HG03520 (cell line): ENCODE results near the gene HEMGN.
"Not testable (repeated sequence)": the region's sequence is repeated elsewhere in the genome, so short reads cannot be mapped to it uniquely, and the experiment has no call there.

Experiments
- ATAC-seq: cut with Tn5 transposase; IDR thresholded peaks from one replicate; pipeline ENCODE4 v1.9.1; 2021; ENCODE audit warnings: mild to moderate bottlenecking, moderate library complexity; ENCODE audit not compliant: unreplicated experiment

HEMGN gene

DNA sequence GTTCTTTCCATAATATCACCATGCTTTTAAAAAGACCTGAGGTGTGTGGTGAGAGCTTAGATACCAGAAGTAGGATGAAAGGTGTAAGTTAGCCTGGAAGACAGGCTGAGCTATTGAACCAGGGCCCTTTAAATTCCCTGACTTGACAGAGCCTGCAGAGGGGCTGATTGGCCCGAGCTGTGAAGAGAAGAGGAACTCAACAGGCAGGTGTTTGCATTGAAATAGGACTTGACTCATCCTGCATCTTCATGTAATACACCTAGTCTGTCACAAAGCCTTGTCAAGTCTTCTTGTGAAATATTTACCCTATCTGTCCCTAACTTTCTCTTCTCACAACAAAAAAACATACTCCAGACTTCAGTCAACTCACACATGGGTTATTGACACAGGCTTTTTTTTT lies 28.5 kb upstream of the HEMGN start:
- no peak for ATAC-seq

DNA sequence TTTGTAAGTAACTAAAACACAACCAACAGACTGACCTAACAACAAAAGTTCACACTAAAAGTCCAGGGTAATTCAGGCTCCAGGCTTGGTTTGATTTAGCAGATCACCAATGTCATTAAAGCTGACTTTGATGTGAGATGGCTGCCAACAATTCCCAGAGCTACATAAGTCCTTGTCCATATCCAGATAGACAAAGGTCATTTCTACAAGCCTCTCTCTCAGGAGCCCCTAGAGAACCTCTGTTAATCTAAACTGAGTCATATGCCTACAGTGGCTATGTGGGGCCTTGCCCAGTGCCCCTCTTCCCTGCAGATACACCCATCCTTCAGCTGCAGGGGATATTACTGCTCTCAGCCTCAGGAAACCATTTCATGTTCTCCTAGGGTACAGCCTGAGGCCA lies 26.9 kb upstream of the HEMGN start:
- no peak for ATAC-seq

GRCh38 chr9:97963232-97963631 lies 25.3 kb upstream of the HEMGN start:
- no peak for ATAC-seq

GRCh38 chr9:97962575-97962974 lies 24.6 kb upstream of the HEMGN start:
- no peak for ATAC-seq

GRCh38 chr9:97962136-97962535 lies 24.2 kb upstream of the HEMGN start:
- no peak for ATAC-seq

DNA sequence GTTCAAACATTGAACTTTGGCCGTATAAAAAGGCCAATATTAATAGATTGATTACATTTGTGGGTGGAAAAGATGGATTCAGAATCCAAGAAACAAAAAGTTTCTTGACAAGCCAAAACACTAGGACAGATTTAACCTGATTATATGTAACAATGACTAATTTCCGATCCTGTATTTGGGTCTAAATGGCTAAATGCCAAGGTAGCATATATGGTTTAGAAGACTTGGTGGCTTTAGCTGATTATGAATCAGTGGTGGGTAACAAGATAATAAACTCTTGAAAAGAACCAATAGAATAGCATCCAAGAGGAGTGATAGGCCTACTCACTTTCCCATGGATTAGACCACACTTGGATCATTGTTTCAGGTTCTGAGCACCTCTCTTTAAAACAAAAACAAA lies 23.4 kb upstream of the HEMGN start:
- no peak for ATAC-seq

GRCh38 chr9:97960678-97961328 lies 22.8 kb upstream of the HEMGN start:
- ATAC-seq = not testable (repeated sequence)

DNA sequence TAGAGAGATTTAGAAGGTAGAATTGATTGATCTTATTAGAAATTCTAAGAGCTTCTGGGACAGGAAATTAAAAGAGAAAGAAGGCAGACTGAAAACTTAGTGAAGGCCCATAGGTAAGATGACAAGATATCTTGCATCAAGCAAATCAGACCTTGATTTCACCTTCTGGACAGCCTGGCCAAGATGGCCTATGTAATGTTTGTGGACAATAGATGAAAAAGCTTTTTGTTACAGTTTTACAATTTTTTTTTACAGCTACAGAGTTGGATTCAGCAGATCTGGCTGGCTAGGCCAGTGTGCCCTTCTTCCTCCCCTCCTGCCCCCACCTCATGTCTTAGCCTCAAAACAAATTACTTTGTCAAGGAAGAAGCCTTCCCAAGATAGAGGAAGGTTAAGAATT lies 21.6 kb upstream of the HEMGN start:
- no peak for ATAC-seq

GRCh38 chr9:97958812-97959511 lies 21.0 kb upstream of the HEMGN start:
- no peak for ATAC-seq

GRCh38 chr9:97956331-97956730 lies 18.4 kb upstream of the HEMGN start:
- ATAC-seq = no peak

DNA sequence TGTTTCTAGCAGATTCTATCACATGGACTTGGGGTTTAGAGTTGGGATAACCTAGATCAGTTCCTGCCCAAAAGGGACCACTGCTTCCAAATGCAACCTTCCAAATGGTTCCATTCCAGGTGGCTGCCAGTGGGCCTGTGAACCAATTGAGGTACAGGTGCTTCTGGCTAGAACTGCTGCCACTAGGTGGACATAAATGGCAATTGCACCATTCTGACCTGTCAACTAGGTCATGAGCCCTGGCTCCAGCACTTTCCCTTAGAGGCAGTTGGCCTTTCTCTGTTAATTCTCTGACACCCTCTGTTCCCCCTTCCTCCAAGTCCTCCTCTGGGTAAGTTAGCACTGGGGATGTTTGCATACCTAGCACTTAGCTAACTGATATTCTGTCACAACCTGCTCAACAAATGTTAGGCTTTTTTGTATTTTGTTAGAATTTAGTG lies 16.6 kb upstream of the HEMGN start:
- ATAC-seq = no peak

DNA sequence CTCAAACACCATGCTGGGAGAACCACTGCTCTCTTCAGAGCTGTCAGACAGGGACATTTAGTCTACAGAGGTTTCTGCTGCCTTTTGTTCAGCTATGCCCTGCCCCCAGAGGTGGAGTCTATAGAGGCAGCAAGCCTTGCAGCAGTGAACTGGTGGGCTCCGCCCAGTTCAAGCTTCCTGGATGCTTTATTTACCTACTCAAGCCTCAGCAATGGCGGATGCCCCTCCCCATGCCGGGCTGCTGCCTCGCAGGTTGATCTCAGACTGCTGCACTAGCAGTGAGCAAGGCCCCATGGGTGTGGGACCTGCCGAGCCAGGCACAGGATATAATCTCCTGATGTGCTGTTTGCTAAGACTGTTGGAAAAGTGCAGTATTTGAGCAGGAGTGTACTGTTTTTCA lies 12.9 kb upstream of the HEMGN start:
- not testable (repeated sequence) for ATAC-seq

- ATAC-seq = not testable (repeated sequence)
Observed at GRCh38 chr9:97947094-97947493, 9.1 kb upstream of the HEMGN start.

DNA sequence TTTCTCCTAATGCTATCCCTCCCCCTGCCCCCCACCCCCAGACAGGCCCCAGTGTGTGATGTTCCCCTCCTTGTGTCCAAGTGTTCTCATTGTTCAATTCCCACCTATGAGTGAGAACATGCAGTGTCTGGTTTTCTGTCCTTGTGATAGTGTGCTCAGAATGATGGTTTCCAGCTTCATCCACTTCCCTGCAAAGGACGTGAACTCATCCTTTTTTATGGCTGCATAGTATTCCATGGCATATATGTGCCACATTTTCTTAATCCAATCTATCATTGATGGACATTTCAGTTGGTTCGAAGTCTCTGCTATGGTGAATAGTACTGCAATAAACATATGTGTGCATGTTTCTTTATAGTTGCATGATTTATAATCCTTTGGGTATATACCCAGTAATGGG lies 7.5 kb upstream of the HEMGN start:
- ATAC-seq = not testable (repeated sequence)

DNA sequence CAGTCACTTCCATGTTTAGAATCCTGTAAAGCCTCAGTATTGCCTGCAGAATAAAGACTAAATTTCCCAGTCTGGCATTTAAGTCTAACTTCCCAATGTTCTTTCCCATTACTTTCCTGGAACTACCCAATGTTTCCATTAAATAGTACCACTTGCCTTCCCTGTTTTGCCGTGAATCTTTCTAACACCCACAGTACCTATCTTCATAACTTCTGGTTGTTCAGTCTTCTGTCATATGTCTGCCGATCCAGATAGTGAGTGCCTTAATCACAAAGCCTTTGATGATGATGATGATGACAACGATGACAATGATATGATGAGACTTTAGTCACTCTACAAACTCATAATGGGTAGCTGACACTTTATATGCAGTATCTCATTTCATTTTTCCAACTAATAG lies 6.6 kb upstream of the HEMGN start:
- ATAC-seq = no peak

DNA sequence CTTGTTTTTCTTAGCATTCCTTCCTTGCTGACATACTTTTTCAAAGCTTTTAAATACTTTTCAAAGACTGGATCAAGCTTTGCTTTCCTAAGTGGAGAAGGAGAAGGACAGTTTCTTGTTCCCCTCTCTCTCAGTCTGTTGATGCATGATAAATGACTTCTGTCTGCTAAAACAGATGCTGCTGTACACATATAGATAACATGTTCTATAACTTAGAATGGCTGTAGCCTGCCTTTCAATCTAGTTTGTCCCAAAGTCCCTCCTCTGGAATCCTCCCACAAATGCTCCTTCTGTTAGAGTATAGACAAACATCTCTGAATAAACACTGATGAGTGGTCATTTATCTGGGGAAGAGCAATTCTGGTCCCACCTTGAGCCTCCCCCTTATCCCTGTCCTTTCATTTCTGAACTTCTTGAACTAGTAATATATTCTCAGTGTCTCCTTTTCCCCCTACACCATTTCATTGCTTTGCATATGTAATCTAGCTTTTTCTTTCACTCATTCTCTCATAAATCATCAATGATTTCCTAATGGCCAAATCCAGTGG lies 5.4 kb upstream of the HEMGN start:
- no peak for ATAC-seq

GRCh38 chr9:97941323-97941722 lies 3.4 kb upstream of the HEMGN start:
- no peak for ATAC-seq

- no peak for ATAC-seq
Observed at GRCh38 chr9:97940741-97941140, 2.8 kb upstream of the HEMGN start.

- ATAC-seq = no peak
Observed at GRCh38 chr9:97940233-97940632, 2.3 kb upstream of the HEMGN start.

DNA sequence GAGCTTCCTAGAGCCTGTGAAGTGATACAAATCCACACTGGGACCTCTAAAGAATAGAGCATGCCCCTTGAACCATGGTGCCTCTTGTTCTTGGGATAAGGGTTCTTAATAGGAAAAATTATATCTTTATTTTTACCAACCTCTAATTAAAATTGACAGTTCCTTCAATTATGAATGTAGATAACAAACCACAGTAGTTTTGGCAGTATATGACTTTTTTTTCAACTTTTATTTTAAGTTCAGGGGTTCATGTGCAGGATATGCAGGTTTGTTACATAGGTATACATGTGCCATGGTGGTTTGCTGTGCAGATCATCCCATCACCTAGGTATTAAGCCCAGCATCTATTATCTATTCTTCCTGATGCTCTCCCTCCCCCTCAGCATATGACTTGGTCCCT lies 974 bp downstream of the HEMGN start:
- no peak for ATAC-seq

- no peak for ATAC-seq
Observed at GRCh38 chr9:97935276-97935675, 2.7 kb downstream of the HEMGN start.

- ATAC-seq = no peak
Observed at GRCh38 chr9:97934321-97935115, 3.5 kb downstream of the HEMGN start.
